Uterus (tissue), 2 donors: ENCODE measurements around the gene TJP3.

Source experiments
- CTCF ChIP-seq, 4 experiments: fragments of 200-600 bp in 2 of 4; fragments of 450-650 bp in 2 of 4; sonication (generic) in 2 of 4; IDR thresholded peaks; one replicate each; pipeline ENCODE4 v1.5.1; 2016 to 2019; ENCODE audit warnings: antibody characterized with exemption in 4 of 4, mild to moderate bottlenecking in 2 of 4, moderate library complexity in 1 of 4
- POLR2A ChIP-seq, 2 donors: fragments of 450-650 bp; IDR thresholded peaks; one replicate each; pipeline ENCODE4 v1.6.1; 2016; ENCODE audit warnings: antibody characterized with exemption in 2 of 2, mild to moderate bottlenecking in 1 of 2, moderate library complexity in 1 of 2

GRCh38 chr19:3699741-3700241 lies 8.4 kb upstream of the TJP3 start:
- TF ChIP-seq CTCF (IDR thresholded peaks at IDR 0.05) (no peak), POLR2A (IDR thresholded peaks at IDR 0.05) (no peak)
